ENCODE results near the gene TUBB.

TUBB gene

DNA sequence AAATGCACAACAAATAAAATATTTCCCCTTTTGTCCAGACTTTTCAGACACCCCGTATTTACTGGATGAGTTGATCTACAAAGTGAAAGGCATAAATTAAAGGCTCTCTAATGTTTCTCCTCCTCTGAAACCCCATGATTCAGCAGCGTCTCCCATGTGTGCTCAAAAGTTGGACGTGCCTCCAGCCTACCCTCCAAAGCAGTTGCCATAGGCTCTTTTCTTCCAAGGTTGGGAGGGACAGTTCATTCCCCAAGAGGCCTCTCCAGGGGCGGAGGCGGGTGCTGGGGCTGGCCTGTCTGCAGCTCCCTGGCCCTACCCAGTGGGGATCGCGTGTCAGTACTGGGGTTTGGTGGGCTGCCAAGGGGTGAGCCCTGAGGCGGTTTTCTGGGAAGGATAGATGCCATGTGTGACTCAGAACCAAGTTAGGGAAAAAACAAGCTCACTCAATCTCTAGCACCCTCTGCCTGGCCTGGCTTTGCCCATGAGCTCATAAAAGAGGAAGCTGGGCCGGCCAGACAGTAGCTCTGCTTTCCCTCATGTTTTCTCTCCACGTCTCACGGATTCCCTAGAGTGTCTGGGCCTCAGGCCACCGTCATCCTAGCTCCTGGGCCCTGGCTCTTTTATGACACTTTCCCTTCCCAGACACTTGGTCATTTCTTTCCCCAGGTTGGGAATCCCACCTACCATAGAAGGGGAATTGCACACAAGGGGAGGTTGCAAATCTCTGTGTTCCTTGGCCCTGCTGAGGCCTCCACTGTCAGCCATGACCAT lies 32.2 kb downstream of the TUBB start (continued):
- TF ChIP-seq ZNF707 (tag by site-specific recombination; IDR thresholded peaks at IDR 0.05), result no peak
- peak; percentile 88 for TF ChIP-seq ZNF600 (tag by site-specific recombination; IDR thresholded peaks at IDR 0.05)
- TF ChIP-seq ZNF366 (tag by site-specific recombination; conservative IDR thresholded peaks at IDR 0.05), result peak; percentile 98
- TF ChIP-seq KLF1 (tag by site-specific recombination; IDR thresholded peaks at IDR 0.05), result peak; percentile 93
- TF ChIP-seq, protein P1, sequence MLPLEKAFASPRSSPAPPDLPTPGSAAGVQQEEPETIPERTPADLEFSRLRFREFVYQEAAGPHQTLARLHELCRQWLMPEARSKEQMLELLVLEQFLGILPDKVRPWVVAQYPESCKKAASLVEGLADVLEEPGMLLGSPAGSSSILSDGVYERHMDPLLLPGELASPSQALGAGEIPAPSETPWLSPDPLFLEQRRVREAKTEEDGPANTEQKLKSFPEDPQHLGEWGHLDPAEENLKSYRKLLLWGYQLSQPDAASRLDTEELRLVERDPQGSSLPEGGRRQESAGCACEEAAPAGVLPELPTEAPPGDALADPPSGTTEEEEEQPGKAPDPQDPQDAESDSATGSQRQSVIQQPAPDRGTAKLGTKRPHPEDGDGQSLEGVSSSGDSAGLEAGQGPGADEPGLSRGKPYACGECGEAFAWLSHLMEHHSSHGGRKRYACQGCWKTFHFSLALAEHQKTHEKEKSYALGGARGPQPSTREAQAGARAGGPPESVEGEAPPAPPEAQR (tag by site-specific recombination; IDR thresholded peaks at IDR 0.05), result no peak
- TF ChIP-seq ZNF37A (tag by site-specific recombination; IDR thresholded peaks at IDR 0.05), result no peak
- no peak for TF ChIP-seq HOXA7 (CRISPR knock-in tag; IDR thresholded peaks at IDR 0.05; ENCODE audit: borderline replicate concordance)
- TF ChIP-seq ZNF354C (tag by site-specific recombination; IDR thresholded peaks at IDR 0.05; ENCODE audit: borderline replicate concordance, low read depth), result no peak
- TF ChIP-seq SETDB1 (IDR thresholded peaks at IDR 0.05; ENCODE audit: insufficient read length, low read length), result no peak
- no peak; the same call in 1 of the 2 replicates for TF ChIP-seq INSM2 (tag by site-specific recombination; IDR thresholded peaks at IDR 0.05)
- no peak for TF ChIP-seq ZNF280C (tag by site-specific recombination; IDR thresholded peaks at IDR 0.05)
- no peak for TF ChIP-seq ZNF23 (tag by site-specific recombination; IDR thresholded peaks at IDR 0.05; ENCODE audit: borderline replicate concordance)
- TF ChIP-seq ZNF677 (tag by site-specific recombination; IDR thresholded peaks at IDR 0.05), result no peak
- TF ChIP-seq ZNF473 (tag by site-specific recombination; IDR thresholded peaks at IDR 0.05), result no peak
- no peak for TF ChIP-seq ZNF544 (tag by site-specific recombination; IDR thresholded peaks at IDR 0.05)
- TF ChIP-seq ZNF621 (tag by site-specific recombination; IDR thresholded peaks at IDR 0.05), result no peak
- TF ChIP-seq ZNF311 (tag by site-specific recombination; IDR thresholded peaks at IDR 0.05; ENCODE audit: borderline replicate concordance), result no peak
- TF ChIP-seq ZBTB7A (tag by site-specific recombination; IDR thresholded peaks at IDR 0.05; ENCODE audit: low read depth), result no peak
- peak; percentile 42; the same call in 1 of the 2 replicates for TF ChIP-seq ZNF335 (tag by site-specific recombination; conservative IDR thresholded peaks at IDR 0.05)
- TF ChIP-seq ZNF404 (tag by site-specific recombination; IDR thresholded peaks at IDR 0.05), result no peak
- no peak for TF ChIP-seq ZNF132 (tag by site-specific recombination; IDR thresholded peaks at IDR 0.05; ENCODE audit: borderline replicate concordance)
- peak; percentile 76; the same call in 1 of the 2 replicates for TF ChIP-seq BCL11A (tag by site-specific recombination; IDR thresholded peaks at IDR 0.05; ENCODE audit: low read depth)
- TF ChIP-seq FEZF1 (tag by site-specific recombination; IDR thresholded peaks at IDR 0.05), result peak; percentile 61
- peak; percentile 97 for TF ChIP-seq ZBTB48 (tag by site-specific recombination; IDR thresholded peaks at IDR 0.05)
- TF ChIP-seq ZNF19 (tag by site-specific recombination; IDR thresholded peaks at IDR 0.05; ENCODE audit: low read depth), result no peak
- no peak for TF ChIP-seq ZNF791 (tag by site-specific recombination; IDR thresholded peaks at IDR 0.05)
- TF ChIP-seq ZNF148 (tag by site-specific recombination; IDR thresholded peaks at IDR 0.05; ENCODE audit: borderline replicate concordance), result no peak
- no peak for TF ChIP-seq GLI4 (tag by site-specific recombination; IDR thresholded peaks at IDR 0.05)
- TF ChIP-seq ZNF645 (tag by site-specific recombination; IDR thresholded peaks at IDR 0.05), result no peak
- TF ChIP-seq ZNF843 (tag by site-specific recombination; IDR thresholded peaks at IDR 0.05), result peak; percentile 89; the same call in 1 of the 2 replicates
- peak; percentile 73 for TF ChIP-seq SP3 (tag by site-specific recombination; IDR thresholded peaks at IDR 0.05)
- peak; percentile 49; the same call in 1 of the 2 replicates for TF ChIP-seq EGR2 (tag by site-specific recombination; IDR thresholded peaks at IDR 0.05; ENCODE audit: low read depth)
- no peak for TF ChIP-seq MYNN (tag by site-specific recombination; IDR thresholded peaks at IDR 0.05; ENCODE audit: borderline replicate concordance)
